Keratinocyte (primary cell): Measurements from ENCODE around the gene MAP3K5. TPM values are rescaled to one million over a fixed set of nuclear protein-coding genes. Genes with fewer than 3 reads are reported as not detected.

ENCODE experiments used
- DNase-seq: peaks from one replicate; pipeline ENCODE4 v3.0.0-alpha.2; 2011; ENCODE audit warnings: low read depth, missing footprints, low spot score
- FAIRE-seq: peaks from 2 replicates; lab custom pipeline; 2011; peaks lifted over from hg19 to GRCh38; lab: Jason Lieb, UNC
- H2AFZ ChIP-seq: 2 replicates; pipeline ENCODE4 v1.6.0; 2012; ENCODE audit warnings: low read length, control low read depth, inconsistent platforms; ENCODE audit not compliant: control insufficient read depth
- H3K27ac ChIP-seq: 2 replicates; pipeline ENCODE4 v1.5.1; 2011; ENCODE audit warnings: low read length; ENCODE audit not compliant: control insufficient read depth, insufficient read depth
- H3K27me3 ChIP-seq: 3 replicates; pipeline ENCODE4 v1.6.0; 2011; ENCODE audit warnings: low read length; ENCODE audit not compliant: control insufficient read depth, insufficient read depth; ENCODE audit errors: extremely low read depth
- H3K36me3 ChIP-seq, 2 experiments: 2 replicates in 1 of 2; 3 replicates in 1 of 2; pipeline ENCODE4 v1.5.1; 2011; ENCODE audit warnings: low read length in 2 of 2, mild to moderate bottlenecking in 1 of 2; ENCODE audit not compliant: control insufficient read depth in 2 of 2, insufficient read depth in 2 of 2; ENCODE audit errors: extremely low read depth in 1 of 2
- H3K4me1 ChIP-seq: 3 replicates; pipeline ENCODE4 v1.5.1; 2011; ENCODE audit warnings: low read length; ENCODE audit not compliant: control insufficient read depth, insufficient read depth; ENCODE audit errors: extremely low read depth
- H3K4me2 ChIP-seq: 3 replicates; pipeline ENCODE4 v1.6.0; 2011; ENCODE audit warnings: low read depth, low read length; ENCODE audit not compliant: control insufficient read depth, insufficient read depth; ENCODE audit errors: extremely low read depth
- H3K4me3 ChIP-seq, 3 experiments: fragments of 200-600 bp in 1 of 3; sonication (generic) in 1 of 3; 2 replicates in 2 of 3; 3 replicates in 1 of 3; pipeline ENCODE4 v1.5.1; 2011 to 2016; ENCODE audit warnings: low read length in 3 of 3, mild to moderate bottlenecking in 3 of 3, control low read depth in 2 of 3, inconsistent platforms in 1 of 3, low read depth in 1 of 3, mixed read lengths in 1 of 3, mixed run types in 1 of 3, moderate library complexity in 1 of 3; ENCODE audit not compliant: control insufficient read depth in 2 of 3, insufficient read depth in 2 of 3; ENCODE audit errors: extremely low read depth in 1 of 3
- H3K79me2 ChIP-seq: 2 replicates; pipeline ENCODE4 v1.6.0; 2012; ENCODE audit warnings: low read length; ENCODE audit not compliant: control insufficient read depth, insufficient read depth
- H3K9ac ChIP-seq: 3 replicates; pipeline ENCODE4 v1.6.0; 2011; ENCODE audit warnings: low read length; ENCODE audit not compliant: control insufficient read depth, insufficient read depth; ENCODE audit errors: extremely low read depth
- H3K9me1 ChIP-seq: 3 replicates; pipeline ENCODE4 v1.6.0; 2011; ENCODE audit warnings: low read length; ENCODE audit not compliant: control insufficient read depth, insufficient read depth; ENCODE audit errors: extremely low read depth
- H3K9me3 ChIP-seq: 2 replicates; pipeline ENCODE4 v1.5.1; 2012; ENCODE audit warnings: low read depth, low read length; ENCODE audit not compliant: control insufficient read depth
- H4K20me1 ChIP-seq: 3 replicates; pipeline ENCODE4 v1.6.0; 2011; ENCODE audit warnings: low read length; ENCODE audit not compliant: control insufficient read depth, insufficient read depth; ENCODE audit errors: extremely low read depth
- CTCF ChIP-seq, 3 experiments: IDR thresholded peaks in 1 of 3; conservative IDR thresholded peaks in 1 of 3; optimal IDR thresholded peaks in 1 of 3; 2 replicates in 2 of 3; 3 replicates in 1 of 3; pipeline versions ENCODE3 to v1.5.1; 2011; ENCODE audit warnings: low read length in 3 of 3, mild to moderate bottlenecking in 3 of 3, moderate library complexity in 2 of 3, control low read depth in 1 of 3, inconsistent platforms in 1 of 3; ENCODE audit not compliant: insufficient read depth in 2 of 3; ENCODE audit errors: extremely low read depth in 1 of 3
- EZH2 ChIP-seq: IDR thresholded peaks from one replicate; pipeline ENCODE4 v1.6.1; 2012; ENCODE audit warnings: inconsistent platforms, mild to moderate bottlenecking, low read length, moderate library complexity
- dilution Hi-C: fragments of 300-500 bp; cut with MboI; formaldehyde crosslinking; loops from one replicate; pipeline ENCODE4 v1.7.0; 2020; ENCODE audit warnings: low sequenced_read_pairs; ENCODE audit not compliant: extremely low pct_ligation_motif_present
- polyA plus RNA-seq, 5 experiments: library from polyadenylated mRNA; depleted of rRNA in 3 of 5; stranded (reverse) in 3 of 5; stranded (forward) in 1 of 5; unstranded in 1 of 5; fragments of >200 nt; gene quantifications; 1 replicate in 1 of 5; 2 replicates in 3 of 5; 3 replicates in 1 of 5; pipeline versions ENCODE4 v1.2.1 to v1.2.3, GENCODE V29; 2011 to 2012; ENCODE audit warnings: missing spikeins in 2 of 5, low read depth in 1 of 5, low replicate concordance in 1 of 5

MAP3K5 gene
- polyA plus RNA-seq, 1 donor (not counting 4 experiments of a cell fraction or from before 2014, with no cell fraction given): 3.4 TPM

- Histone ChIP-seq H3K4me1 (peaks cover 8% of the 10 kb centered on the region), H3K9me1 (no peaks in the 10 kb centered on the region), H3K9me3 (no peaks in the 10 kb centered on the region), H2AFZ (no peak overlapping the region), H4K20me1 (no peaks in the 10 kb centered on the region), H3K27me3 (no peaks in the 10 kb centered on the region), H3K36me3 (no peaks in the 10 kb centered on the region), H3K4me3 (no peak overlapping the region), H3K27ac (no peak overlapping the region), H3K9ac (no peak overlapping the region), H3K79me2 (peaks cover 44% of the 10 kb centered on the region), H3K4me2 (no peak overlapping the region)
- dilution Hi-C loops: no loop called here
- TF ChIP-seq EZH2: no peak
- no peak for TF ChIP-seq CTCF (optimal IDR thresholded peaks at IDR 0.05 in 1 of 3, IDR thresholded peaks at IDR 0.05 in 1 of 3, conservative IDR thresholded peaks at IDR 0.05 in 1 of 3; ENCODE audit: extremely low read depth in 1 of 3, insufficient read depth in 2 of 3, low read length in 3 of 3)
- DNase-seq (no peak), FAIRE-seq (no peak)
Observed at GRCh38 chr6:136547871-136548270, 244.4 kb downstream of the MAP3K5 start.

GRCh38 chr6:136547336-136547735 is 244.9 kb downstream of the MAP3K5 start:
- no peak overlapping the region for H3K27ac ChIP-seq
- no peak overlapping the region for H3K4me3 ChIP-seq
- FAIRE-seq (no peak), DNase-seq (no peak)
- no peak overlapping the region for H3K4me2 ChIP-seq
- H3K79me2 ChIP-seq: peaks cover 49% of the 10 kb centered on the region
- peaks cover 8% of the 10 kb centered on the region for H3K4me1 ChIP-seq
- H3K9ac ChIP-seq: no peak overlapping the region
- H3K9me3 ChIP-seq: no peaks in the 10 kb centered on the region
- H4K20me1 ChIP-seq: no peaks in the 10 kb centered on the region
- TF ChIP-seq EZH2 (no peak), CTCF (optimal IDR thresholded peaks at IDR 0.05 in 1 of 3, IDR thresholded peaks at IDR 0.05 in 1 of 3, conservative IDR thresholded peaks at IDR 0.05 in 1 of 3; ENCODE audit: extremely low read depth in 1 of 3, insufficient read depth in 2 of 3, low read length in 3 of 3) (peak in 2 of 3 experiments; percentile 71 to 80)
- no peaks in the 10 kb centered on the region for H3K36me3 ChIP-seq
- H2AFZ ChIP-seq: no peak overlapping the region
- no peaks in the 10 kb centered on the region for H3K9me1 ChIP-seq
- dilution Hi-C loops: no loop called here
- no peaks in the 10 kb centered on the region for H3K27me3 ChIP-seq
